ENCODE measurements around the gene ZBTB7C. TPM values are rescaled to one million over a fixed set of nuclear protein-coding genes. Genes with fewer than 3 reads are reported as not detected.

ZBTB7C gene
- total and polyA plus RNA-seq, 2 of the 4 experiments (the other 2 are of a cell fraction): not detected

DNA sequence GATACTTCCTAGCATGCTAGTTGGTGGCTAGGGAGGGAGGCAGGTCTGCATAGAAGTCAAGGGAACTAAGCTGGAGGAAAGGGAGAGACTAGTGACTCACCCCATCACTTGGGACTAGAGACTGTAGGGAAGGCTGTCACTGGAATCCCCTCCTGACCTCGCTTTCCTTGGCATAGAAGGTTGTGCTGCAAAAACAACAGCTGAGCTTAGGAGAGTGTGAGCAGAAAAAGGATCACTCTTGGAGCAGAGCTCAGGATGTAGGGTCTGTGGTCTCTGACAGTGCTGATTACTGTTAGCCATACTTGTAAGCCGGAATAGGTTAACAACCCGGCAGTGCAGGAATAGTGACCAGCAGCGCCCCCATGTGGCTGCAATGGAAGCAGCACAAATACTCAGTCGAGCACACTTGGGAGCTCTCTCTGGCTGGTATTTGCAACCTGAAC lies 411.8 kb downstream of the ZBTB7C start:
- ATAC-seq (ENCODE audit: low read depth): no peak
- no TSS peak for BruUV-seq (replicated peaks)
- intact Hi-C loops (cut with micrococcal nuclease): no loop called here

More for the DNA sequence above, 411.8 kb downstream of the ZBTB7C start:
- in situ Hi-C loops (cut with MboI; ENCODE audit: low sequenced_read_pairs) (no loop called here), dilution Hi-C loops (cut with HindIII; ENCODE audit: low sequenced_read_pairs, unreplicated experiment) (no loop called here)
- H3K56ac ChIP-seq (ENCODE audit: extremely low read depth, insufficient read depth, low read length): no peak overlapping the region
- H3K23ac ChIP-seq (ENCODE audit: low read depth, low read length): no peak overlapping the region
- peaks cover 6% of the 10 kb centered on the region for H3K27me3 ChIP-seq (ENCODE audit: control insufficient read depth, insufficient read depth, low read length)
- POLR2A ChIA-PET (ENCODE audit: unreplicated experiment): no interaction called here
- H2BK120ac ChIP-seq (ENCODE audit: low read depth, low read length): no peak overlapping the region
- no peaks in the 10 kb centered on the region for H3K79me1 ChIP-seq (ENCODE audit: low read depth in 1 of 2, low read length in 2 of 2)
- no peak overlapping the region for H2BK20ac ChIP-seq (ENCODE audit: low read depth, low read length)
- no peak overlapping the region for H2AFZ ChIP-seq (replicated peaks; ENCODE audit: low read length, poor library complexity)
- H3K4me1 ChIP-seq (ENCODE audit: control insufficient read depth, insufficient read depth, low read length): no peaks in the 10 kb centered on the region
- H3K9ac ChIP-seq (ENCODE audit: low read depth, low read length): no peak overlapping the region
- no peaks in the 10 kb centered on the region for H3K9me1 ChIP-seq (ENCODE audit: insufficient read depth, low read length)
- no peak overlapping the region for H4K91ac ChIP-seq (ENCODE audit: insufficient read depth, low read depth, low read length)
- TF ChIP-seq, protein P1, sequence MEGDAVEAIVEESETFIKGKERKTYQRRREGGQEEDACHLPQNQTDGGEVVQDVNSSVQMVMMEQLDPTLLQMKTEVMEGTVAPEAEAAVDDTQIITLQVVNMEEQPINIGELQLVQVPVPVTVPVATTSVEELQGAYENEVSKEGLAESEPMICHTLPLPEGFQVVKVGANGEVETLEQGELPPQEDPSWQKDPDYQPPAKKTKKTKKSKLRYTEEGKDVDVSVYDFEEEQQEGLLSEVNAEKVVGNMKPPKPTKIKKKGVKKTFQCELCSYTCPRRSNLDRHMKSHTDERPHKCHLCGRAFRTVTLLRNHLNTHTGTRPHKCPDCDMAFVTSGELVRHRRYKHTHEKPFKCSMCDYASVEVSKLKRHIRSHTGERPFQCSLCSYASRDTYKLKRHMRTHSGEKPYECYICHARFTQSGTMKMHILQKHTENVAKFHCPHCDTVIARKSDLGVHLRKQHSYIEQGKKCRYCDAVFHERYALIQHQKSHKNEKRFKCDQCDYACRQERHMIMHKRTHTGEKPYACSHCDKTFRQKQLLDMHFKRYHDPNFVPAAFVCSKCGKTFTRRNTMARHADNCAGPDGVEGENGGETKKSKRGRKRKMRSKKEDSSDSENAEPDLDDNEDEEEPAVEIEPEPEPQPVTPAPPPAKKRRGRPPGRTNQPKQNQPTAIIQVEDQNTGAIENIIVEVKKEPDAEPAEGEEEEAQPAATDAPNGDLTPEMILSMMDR (conservative IDR thresholded peaks at IDR 0.05; ENCODE audit: low read depth, low read length): peak; percentile 25; the same call in 1 of the 2 replicates
- TF ChIP-seq, protein P2, sequence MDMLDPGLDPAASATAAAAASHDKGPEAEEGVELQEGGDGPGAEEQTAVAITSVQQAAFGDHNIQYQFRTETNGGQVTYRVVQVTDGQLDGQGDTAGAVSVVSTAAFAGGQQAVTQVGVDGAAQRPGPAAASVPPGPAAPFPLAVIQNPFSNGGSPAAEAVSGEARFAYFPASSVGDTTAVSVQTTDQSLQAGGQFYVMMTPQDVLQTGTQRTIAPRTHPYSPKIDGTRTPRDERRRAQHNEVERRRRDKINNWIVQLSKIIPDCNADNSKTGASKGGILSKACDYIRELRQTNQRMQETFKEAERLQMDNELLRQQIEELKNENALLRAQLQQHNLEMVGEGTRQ (IDR thresholded peaks at IDR 0.05; ENCODE audit: low read depth, low read length): no peak
- no peak overlapping the region for H3K18ac ChIP-seq (ENCODE audit: low read depth, low read length)
- H2AK9ac ChIP-seq (replicated peaks; ENCODE audit: low read depth, low read length, poor library complexity): no peak overlapping the region
- H2BK15ac ChIP-seq (ENCODE audit: low read depth, low read length): no peak overlapping the region
- H3K36me3 ChIP-seq (ENCODE audit: control insufficient read depth, insufficient read depth, low read length): no peaks in the 10 kb centered on the region
- DNase-seq: no peak
- H3K4ac ChIP-seq (ENCODE audit: low read depth, low read length): no peak overlapping the region
- H2BK5ac ChIP-seq (ENCODE audit: low read depth, low read length, poor library complexity, severe bottlenecking): no peak overlapping the region
- H4K8ac ChIP-seq (ENCODE audit: low read depth in 2 of 2, low read length in 2 of 2): no peak overlapping the region
- no peak overlapping the region for H3K14ac ChIP-seq (replicated peaks; ENCODE audit: low read depth, low read length)
- no peak overlapping the region for H3K4me3 ChIP-seq (ENCODE audit: insufficient read depth, low read depth, low read length)
- H4K20me1 ChIP-seq (ENCODE audit: insufficient read depth, low read length): no peaks in the 10 kb centered on the region
- 46% methylated on average over 3 of the region's 5 CpGs; no CpG with 5 or more reads in 1 of the 2 experiments for WGBS, 2 experiments (ENCODE audit: extremely low coverage in 2 of 2, insufficient read length in 1 of 2)
- H3K27ac ChIP-seq (ENCODE audit: insufficient read depth, low read length): no peak overlapping the region
- CTCF ChIA-PET: interaction anchor here (0.7 to 1.7 kb wide), 4 partner anchors 10 to 225 kb away, joined by 3 to 4 read pairs (median 4); no protein-coding TSS in a partner anchor
- no peak overlapping the region for H2AK5ac ChIP-seq (ENCODE audit: low read depth, low read length)
- H3K9me3 ChIP-seq (ENCODE audit: control insufficient read depth, insufficient read depth, low read length): peaks cover 6% of the 10 kb centered on the region
- H4K5ac ChIP-seq (ENCODE audit: low read depth, low read length): no peak overlapping the region
- H3K4me2 ChIP-seq (ENCODE audit: low read depth, low read length): no peak overlapping the region
